HCT116 (cell line): ENCODE results near the gene SLC6A2. TPM values are rescaled to one million over a fixed set of nuclear protein-coding genes. Genes with fewer than 3 reads are reported as not detected.

Source experiments
- ATAC-seq: fragments of 200-7000 bp; cut with Tn5 transposase; 2 replicates; pipeline ENCODE4 v1.9.1; 2020; ENCODE audit warnings: mild to moderate bottlenecking, moderate library complexity
- BruUV-seq: library from RNA; stranded (reverse); fragments of 400-500 nt; replicated peaks from 2 replicates; lab custom pipeline; 2021; lab: Mats Ljungman, UMichigan
- CTCF ChIA-PET: fragments of 300-600 bp; sonication (Branson Sonifier 250); formaldehyde crosslinking; loops from one replicate; lab custom pipeline; 2021; ENCODE audit warnings: antibody characterized with exemption; lab: Charles Lee
- POLR2A ChIA-PET: fragments of 300-600, 350-600 bp; sonication (Branson Sonifier 250); formaldehyde crosslinking; loops from one replicate; lab custom pipeline; 2021; ENCODE audit warnings: antibody characterized with exemption; lab: Charles Lee
- RAD21 ChIA-PET, 2 experiments: fragments of 300-600 bp; sonication (Branson Sonifier 250); formaldehyde crosslinking; loops; one replicate each; lab custom pipeline; 2023; ENCODE audit warnings: low total read pairs in 2 of 2; ENCODE audit not compliant: uncharacterized antibody in 2 of 2, unreplicated experiment in 2 of 2, low non-redundant PET in 1 of 2; lab: Charles Lee
- DNase-seq: peaks from one replicate; pipeline ENCODE4 v3.0.0-alpha.2; 2010; ENCODE audit warnings: low read depth, low spot score
- H2AFZ ChIP-seq: fragments of 200-600 bp; shearing (Covaris generic), sonication (generic); 2 replicates; pipeline ENCODE4 v1.6.1; 2017; ENCODE audit warnings: low read depth, mixed run types, mixed read lengths, antibody characterized with exemption, low read length; ENCODE audit not compliant: poor library complexity, severe bottlenecking
- H3K27ac ChIP-seq: 2 replicates; pipeline ENCODE4 v1.5.1; 2012; ENCODE audit warnings: low read depth, low read length
- H3K27me3 ChIP-seq: fragments of 200-600 bp; sonication (generic); 2 replicates; pipeline ENCODE4 v1.6.1; 2016; ENCODE audit warnings: mixed run types, low read length, mixed read lengths; ENCODE audit not compliant: insufficient read depth
- H3K36me3 ChIP-seq, 2 experiments: fragments of 200-500 bp in 1 of 2; fragments of 200-600 bp in 1 of 2; sonication (Bioruptor generic) in 1 of 2; sonication (generic) in 1 of 2; 2 replicates each; pipeline versions ENCODE4 v1.5.1 to v1.6.1; 2014 to 2016; ENCODE audit warnings: low read length in 2 of 2, inconsistent platforms in 1 of 2, mixed read lengths in 1 of 2, mixed run types in 1 of 2; ENCODE audit not compliant: insufficient read depth in 2 of 2, control insufficient read depth in 1 of 2
- H3K4me1 ChIP-seq, 2 experiments: fragments of 200-600 bp in 1 of 2; sonication (generic) in 1 of 2; 2 replicates each; pipeline versions ENCODE4 v1.5.1 to v1.6.1; 2012 to 2017; ENCODE audit warnings: low read length in 2 of 2, inconsistent platforms in 1 of 2, mild to moderate bottlenecking in 1 of 2, mixed read lengths in 1 of 2, mixed run types in 1 of 2, moderate library complexity in 1 of 2; ENCODE audit not compliant: insufficient read depth in 2 of 2, control insufficient read depth in 1 of 2
- H3K4me2 ChIP-seq: fragments of 200-600 bp; sonication (generic); 2 replicates; pipeline ENCODE4 v1.6.1; 2017; ENCODE audit warnings: mixed run types, low read length, mixed read lengths
- H3K4me3 ChIP-seq, 2 experiments: fragments of 200-600 bp in 1 of 2; sonication (generic) in 1 of 2; replicated peaks in 1 of 2; 2 replicates each; pipeline ENCODE4 v1.5.1; 2011 to 2016; ENCODE audit warnings: low read length in 2 of 2, control low read depth in 1 of 2, low read depth in 1 of 2, mild to moderate bottlenecking in 1 of 2, mixed read lengths in 1 of 2, mixed run types in 1 of 2
- H3K79me2 ChIP-seq: fragments of 200-600 bp; sonication (generic); 2 replicates; pipeline ENCODE4 v1.6.1; 2017; ENCODE audit warnings: mild to moderate bottlenecking, mixed run types, low read length, moderate library complexity, mixed read lengths; ENCODE audit not compliant: insufficient read depth
- H3K9ac ChIP-seq: fragments of 200-600 bp; sonication (generic); 2 replicates; pipeline ENCODE4 v1.6.1; 2016; ENCODE audit warnings: low read length, mixed read lengths
- H3K9me2 ChIP-seq: fragments of 200-600 bp; sonication (generic), shearing (Covaris generic); 2 replicates; pipeline ENCODE4 v1.6.1; 2017; ENCODE audit warnings: mixed run types, mild to moderate bottlenecking, moderate library complexity; ENCODE audit not compliant: insufficient read depth
- H3K9me3 ChIP-seq, 2 experiments: fragments of 200-500 bp in 1 of 2; fragments of 200-600 bp in 1 of 2; sonication (Bioruptor generic) in 1 of 2; sonication (generic) in 1 of 2; 2 replicates each; pipeline ENCODE4 v1.6.1; 2014 to 2017; ENCODE audit warnings: low read length in 2 of 2, mixed read lengths in 2 of 2, inconsistent platforms in 1 of 2, low read depth in 1 of 2, mild to moderate bottlenecking in 1 of 2, mixed run types in 1 of 2, moderate library complexity in 1 of 2; ENCODE audit not compliant: control insufficient read depth in 1 of 2, insufficient read depth in 1 of 2
- H4K20me1 ChIP-seq: fragments of 200-600 bp; sonication (generic), shearing (Covaris generic); 2 replicates; pipeline ENCODE4 v1.6.1; 2017; ENCODE audit warnings: mixed run types, mild to moderate bottlenecking, moderate library complexity; ENCODE audit not compliant: insufficient read depth
- ATF3 ChIP-seq: IDR thresholded peaks from 2 replicates; pipeline ENCODE4 v1.6.1; 2012
- CBX3 ChIP-seq: IDR thresholded peaks from 2 replicates; pipeline ENCODE4 v1.6.1; 2012; ENCODE audit warnings: low read depth
- CTCF ChIP-seq, 3 experiments: fragments of 200-600 bp in 1 of 3; sonication (generic) in 1 of 3; IDR thresholded peaks in 2 of 3; conservative IDR thresholded peaks in 1 of 3; 2 replicates each; pipeline ENCODE4 v1.5.1; 2012 to 2017; ENCODE audit warnings: low read depth in 2 of 3, low read length in 2 of 3, antibody characterized with exemption in 1 of 3, borderline replicate concordance in 1 of 3, control low read depth in 1 of 3, mild to moderate bottlenecking in 1 of 3, mixed read lengths in 1 of 3, mixed run types in 1 of 3, moderate library complexity in 1 of 3; ENCODE audit not compliant: insufficient read depth in 1 of 3
- ELF1 ChIP-seq: IDR thresholded peaks from 2 replicates; pipeline ENCODE4 v1.6.1; 2012; ENCODE audit warnings: low read depth, borderline replicate concordance
- EZH2 ChIP-seq: fragments of 200-600 bp; sonication (generic); IDR thresholded peaks from 2 replicates; pipeline ENCODE4 v1.6.1; 2017; ENCODE audit warnings: antibody characterized with exemption, mixed run types
- EZH2phosphoT487 ChIP-seq: fragments of 200-600 bp; IDR thresholded peaks from 2 replicates; pipeline ENCODE4 v1.6.1; 2018; ENCODE audit warnings: antibody characterized with exemption, borderline replicate concordance
- FOSL1 ChIP-seq: IDR thresholded peaks from 2 replicates; pipeline ENCODE4 v1.6.1; 2012; ENCODE audit warnings: low read depth
- JUND ChIP-seq: IDR thresholded peaks from 2 replicates; pipeline ENCODE4 v1.6.1; 2012
- POLR2A ChIP-seq: IDR thresholded peaks from 2 replicates; pipeline ENCODE4 v1.7.0; 2011; ENCODE audit warnings: borderline replicate concordance; ENCODE audit not compliant: insufficient read depth, insufficient read length; ENCODE audit errors: extremely low read depth
- POLR2AphosphoS5 ChIP-seq: IDR thresholded peaks from 2 replicates; pipeline ENCODE4 v1.6.1; 2011; ENCODE audit warnings: mild to moderate bottlenecking, low read depth, low read length, moderate library complexity
- RAD21 ChIP-seq: IDR thresholded peaks from 2 replicates; pipeline ENCODE4 v1.6.1; 2012; ENCODE audit warnings: low read depth, mild to moderate bottlenecking
- REST ChIP-seq: IDR thresholded peaks from 2 replicates; pipeline ENCODE4 v1.6.1; 2012; ENCODE audit warnings: low read depth
- SIN3A ChIP-seq: IDR thresholded peaks from 2 replicates; pipeline ENCODE4 v1.6.1; 2012; ENCODE audit warnings: low read depth
- SP1 ChIP-seq: IDR thresholded peaks from 2 replicates; pipeline ENCODE4 v1.6.1; 2012; ENCODE audit warnings: low read depth
- SRF ChIP-seq: IDR thresholded peaks from 2 replicates; pipeline ENCODE4 v1.6.1; 2012; ENCODE audit warnings: low read depth
- TCF7L2 ChIP-seq: IDR thresholded peaks from 2 replicates; pipeline ENCODE4 v1.7.0; 2011; ENCODE audit warnings: borderline replicate concordance, inconsistent platforms; ENCODE audit not compliant: insufficient read depth, insufficient read length; ENCODE audit errors: extremely low read depth
- ZBTB33 ChIP-seq: IDR thresholded peaks from 2 replicates; pipeline ENCODE4 v1.6.1; 2011; ENCODE audit warnings: mild to moderate bottlenecking, low read length, moderate library complexity; ENCODE audit not compliant: insufficient replicate concordance; ENCODE audit errors: extremely low read depth
- intact Hi-C: fragments of 100-400 bp; cut with micrococcal nuclease; formaldehyde crosslinking; loops from 2 replicates; pipeline ENCODE4 v1.10.0; 2022
- total RNA-seq: library from RNA; stranded (reverse); gene quantifications from one replicate; pipeline ENCODE4 v1.2.1, GENCODE V29; 2021; ENCODE audit not compliant: unreplicated experiment

SLC6A2 gene
- total RNA-seq, 1 experiment from 2014 or later = not detected

- Histone ChIP-seq H2AFZ (no peak overlapping the region), H3K4me3 (no peak overlapping the region), H3K27ac (no peak overlapping the region), H4K20me1 (no peaks in the 10 kb centered on the region), H3K9me2 (no peaks in the 10 kb centered on the region), H3K79me2 (no peaks in the 10 kb centered on the region), H3K4me2 (no peak overlapping the region), H3K27me3 (peaks cover 27% of the 10 kb centered on the region), H3K9ac (no peak overlapping the region), H3K4me1 (0 out of 4 replicates have a peak, but pooled peaks cover 0 to 3% of the 10 kb centered on the region in 2 experiments), H3K36me3 (no peaks in the 10 kb centered on the region), H3K9me3 (no peaks in the 10 kb centered on the region)
- ATAC-seq = no peak
- ChIA-PET CTCF (no interaction called here), POLR2A (no interaction called here), RAD21 (no interaction called here)
- BruUV-seq = no TSS peak
- no peak for DNase-seq
- intact Hi-C loops = no loop called here
- TF ChIP-seq REST (no peak), FOSL1 (no peak), ATF3 (no peak), TCF7L2 (no peak), JUND (no peak), EZH2 (no peak), CBX3 (no peak), RAD21 (no peak), ELF1 (no peak), ZBTB33 (no peak), SRF (no peak), POLR2A (no peak), EZH2phosphoT487 (no peak), POLR2AphosphoS5 (no peak), SIN3A (no peak), SP1 (no peak), CTCF (IDR thresholded peaks at IDR 0.05 in 2 of 3, conservative IDR thresholded peaks at IDR 0.05 in 1 of 3; ENCODE audit: borderline replicate concordance in 1 of 3, insufficient read depth in 1 of 3, low read depth in 2 of 3, low read length in 2 of 3) (no peak)
Observed at GRCh38 chr16:55665511-55665910, 9.7 kb downstream of the SLC6A2 start.
